ENCODE measurements around the gene ABCG4.
"Not testable (repeated sequence)": the region's sequence is repeated elsewhere in the genome, so short reads cannot be mapped to it uniquely, and the experiment has no call there.

Gene ABCG4

GRCh38 chr11:119149018-119149785 lies at the start of gene ABCG4:
ABCG4 (plus strand) TSS chr11:119149052; CDS start chr11:119149966, 914 bp downstream.
- no peak for DNase-seq (ENCODE audit: low read depth in 2 of 2)

- DNase-seq (ENCODE audit: low read depth in 2 of 2), result no peak
Measured at GRCh38 chr11:119099711-119100110, 49.1 kb upstream of the ABCG4 start.

- DNase-seq (ENCODE audit: low read depth in 2 of 2), result no peak
Measured at GRCh38 chr11:119100246-119100970, 48.4 kb upstream of the ABCG4 start.

- DNase-seq (ENCODE audit: low read depth in 2 of 2), result no peak
Measured at GRCh38 chr11:119100994-119101758, 47.7 kb upstream of the ABCG4 start.

GRCh38 chr11:119101759-119102423 lies 47.0 kb upstream of the ABCG4 start, which contains the start of gene DPAGT1:
DPAGT1 (minus strand) TSS chr11:119101853; CDS start chr11:119101655, 198 bp downstream.
- peak; percentile 65 to 80 for DNase-seq (ENCODE audit: low read depth in 2 of 2)

GRCh38 chr11:119103161-119103664 lies 45.6 kb upstream of the ABCG4 start:
- DNase-seq (ENCODE audit: low read depth in 2 of 2), result not testable (repeated sequence)

- no peak for DNase-seq (ENCODE audit: low read depth in 2 of 2)
Measured at GRCh38 chr11:119103793-119104192, 45.1 kb upstream of the ABCG4 start.

GRCh38 chr11:119106564-119107537 lies 42.0 kb upstream of the ABCG4 start, which contains the start of gene C2CD2L:
C2CD2L (plus strand) TSS chr11:119107344; CDS start chr11:119107742, 398 bp downstream.
- DNase-seq (ENCODE audit: low read depth in 2 of 2), result peak; percentile 85 to 86

- no peak for DNase-seq (ENCODE audit: low read depth in 2 of 2)
Measured at GRCh38 chr11:119107538-119108145, 41.2 kb upstream of the ABCG4 start.

- DNase-seq (ENCODE audit: low read depth in 2 of 2), result no peak
Measured at GRCh38 chr11:119108146-119108856, 40.6 kb upstream of the ABCG4 start.

GRCh38 chr11:119108857-119109221 lies 40.0 kb upstream of the ABCG4 start:
- DNase-seq (ENCODE audit: low read depth in 2 of 2), result no peak

GRCh38 chr11:119109843-119110242 lies 39.0 kb upstream of the ABCG4 start:
- no peak for DNase-seq (ENCODE audit: low read depth in 2 of 2)

- DNase-seq (ENCODE audit: low read depth in 2 of 2), result no peak
Measured at GRCh38 chr11:119110439-119110838, 38.4 kb upstream of the ABCG4 start.

GRCh38 chr11:119111361-119111925 lies 37.4 kb upstream of the ABCG4 start:
- DNase-seq (ENCODE audit: low read depth in 2 of 2), result no peak

- DNase-seq (ENCODE audit: low read depth in 2 of 2), result no peak
Measured at GRCh38 chr11:119112314-119113020, 36.4 kb upstream of the ABCG4 start.

GRCh38 chr11:119113716-119114115 lies 35.1 kb upstream of the ABCG4 start:
- no peak for DNase-seq (ENCODE audit: low read depth in 2 of 2)

GRCh38 chr11:119114351-119114750 lies 34.5 kb upstream of the ABCG4 start:
- DNase-seq (ENCODE audit: low read depth in 2 of 2), result no peak

Measured in stimulated activated CD8-positive, alpha-beta memory T cell treated with anti-CD3 and anti-CD28 coated beads, Interleukin-2, amount 100 ng/mL, for 48 hours (primary cell).